ENCODE data around the gene DSE.

The DSE gene

GRCh38 chr6:116408491-116408890 is 37.7 kb downstream of the DSE start:
- in situ Hi-C loops (cut with MboI; ENCODE audit: low sequenced_read_pairs) = no loop called here

- in situ Hi-C loops (cut with MboI; ENCODE audit: low sequenced_read_pairs) = no loop called here
Observed at GRCh38 chr6:116409756-116410155, 39.0 kb downstream of the DSE start.

- in situ Hi-C loops (cut with MboI; ENCODE audit: low sequenced_read_pairs) = no loop called here
Observed at GRCh38 chr6:116411284-116411623, 40.5 kb downstream of the DSE start.

- in situ Hi-C loops (cut with MboI; ENCODE audit: low sequenced_read_pairs) = no loop called here
Observed at GRCh38 chr6:116412270-116412669, 41.5 kb downstream of the DSE start.

- in situ Hi-C loops (cut with MboI; ENCODE audit: low sequenced_read_pairs) = no loop called here
Observed at GRCh38 chr6:116413357-116413756, 42.6 kb downstream of the DSE start.

GRCh38 chr6:116417661-116418060 is 46.9 kb downstream of the DSE start:
- in situ Hi-C loops (cut with MboI; ENCODE audit: low sequenced_read_pairs) = no loop called here

- in situ Hi-C loops (cut with MboI; ENCODE audit: low sequenced_read_pairs) = no loop called here
Observed at GRCh38 chr6:116419069-116419786, 48.5 kb downstream of the DSE start.

- in situ Hi-C loops (cut with MboI; ENCODE audit: low sequenced_read_pairs) = no loop called here
Observed at GRCh38 chr6:116420341-116420740, 49.6 kb downstream of the DSE start.

GRCh38 chr6:116422238-116422637 is 51.5 kb downstream of the DSE start:
- in situ Hi-C loops (cut with MboI; ENCODE audit: low sequenced_read_pairs) = no loop called here

GRCh38 chr6:116424001-116424400 is 53.3 kb downstream of the DSE start:
- in situ Hi-C loops (cut with MboI; ENCODE audit: low sequenced_read_pairs) = no loop called here

GRCh38 chr6:116426551-116426950 is 55.8 kb downstream of the DSE start:
- in situ Hi-C loops (cut with MboI; ENCODE audit: low sequenced_read_pairs) = no loop called here

- in situ Hi-C loops (cut with MboI; ENCODE audit: low sequenced_read_pairs) = no loop called here
Observed at GRCh38 chr6:116429111-116429510, 58.4 kb downstream of the DSE start.

GRCh38 chr6:116430860-116431259 is 60.1 kb downstream of the DSE start:
- in situ Hi-C loops (cut with MboI; ENCODE audit: low sequenced_read_pairs) = no loop called here

GRCh38 chr6:116431964-116432595 is 61.3 kb downstream of the DSE start:
- in situ Hi-C loops (cut with MboI; ENCODE audit: low sequenced_read_pairs) = no loop called here

GRCh38 chr6:116433206-116433712 is 62.5 kb downstream of the DSE start:
- in situ Hi-C loops (cut with MboI; ENCODE audit: low sequenced_read_pairs) = no loop called here

GRCh38 chr6:116434056-116434725 is 63.4 kb downstream of the DSE start:
- in situ Hi-C loops (cut with MboI; ENCODE audit: low sequenced_read_pairs) = no loop called here

- in situ Hi-C loops (cut with MboI; ENCODE audit: low sequenced_read_pairs) = no loop called here
Observed at GRCh38 chr6:116436586-116436985, 65.8 kb downstream of the DSE start.

- in situ Hi-C loops (cut with MboI; ENCODE audit: low sequenced_read_pairs) = no loop called here
Observed at GRCh38 chr6:116437656-116438055, 66.9 kb downstream of the DSE start.

GRCh38 chr6:116438590-116439448 is 68.1 kb downstream of the DSE start:
- in situ Hi-C loops (cut with MboI; ENCODE audit: low sequenced_read_pairs) = no loop called here

- in situ Hi-C loops (cut with MboI; ENCODE audit: low sequenced_read_pairs) = no loop called here
Observed at GRCh38 chr6:116439522-116440051, 68.8 kb downstream of the DSE start.

- in situ Hi-C loops (cut with MboI; ENCODE audit: low sequenced_read_pairs) = no loop called here
Observed at GRCh38 chr6:116443105-116443504, 72.4 kb downstream of the DSE start.
